22Rv1 (cell line): ENCODE measurements around the gene ZNF831.
A peak's percentile ranks its signal among the peaks of the same experiment; 100 is the strongest.

ENCODE experiments used
- ZFX ChIP-seq: fragments of 450-650 bp; IDR thresholded peaks from 2 replicates; pipeline ENCODE4 v1.6.1; 2017; ENCODE audit warnings: antibody characterized with exemption, borderline replicate concordance
- TF ChIP-seq, protein P1 (sequence below): fragments of 450-650 bp; IDR thresholded peaks from 2 replicates; pipeline ENCODE4 v1.5.1; 2017; ENCODE audit warnings: mild to moderate bottlenecking

DNA sequence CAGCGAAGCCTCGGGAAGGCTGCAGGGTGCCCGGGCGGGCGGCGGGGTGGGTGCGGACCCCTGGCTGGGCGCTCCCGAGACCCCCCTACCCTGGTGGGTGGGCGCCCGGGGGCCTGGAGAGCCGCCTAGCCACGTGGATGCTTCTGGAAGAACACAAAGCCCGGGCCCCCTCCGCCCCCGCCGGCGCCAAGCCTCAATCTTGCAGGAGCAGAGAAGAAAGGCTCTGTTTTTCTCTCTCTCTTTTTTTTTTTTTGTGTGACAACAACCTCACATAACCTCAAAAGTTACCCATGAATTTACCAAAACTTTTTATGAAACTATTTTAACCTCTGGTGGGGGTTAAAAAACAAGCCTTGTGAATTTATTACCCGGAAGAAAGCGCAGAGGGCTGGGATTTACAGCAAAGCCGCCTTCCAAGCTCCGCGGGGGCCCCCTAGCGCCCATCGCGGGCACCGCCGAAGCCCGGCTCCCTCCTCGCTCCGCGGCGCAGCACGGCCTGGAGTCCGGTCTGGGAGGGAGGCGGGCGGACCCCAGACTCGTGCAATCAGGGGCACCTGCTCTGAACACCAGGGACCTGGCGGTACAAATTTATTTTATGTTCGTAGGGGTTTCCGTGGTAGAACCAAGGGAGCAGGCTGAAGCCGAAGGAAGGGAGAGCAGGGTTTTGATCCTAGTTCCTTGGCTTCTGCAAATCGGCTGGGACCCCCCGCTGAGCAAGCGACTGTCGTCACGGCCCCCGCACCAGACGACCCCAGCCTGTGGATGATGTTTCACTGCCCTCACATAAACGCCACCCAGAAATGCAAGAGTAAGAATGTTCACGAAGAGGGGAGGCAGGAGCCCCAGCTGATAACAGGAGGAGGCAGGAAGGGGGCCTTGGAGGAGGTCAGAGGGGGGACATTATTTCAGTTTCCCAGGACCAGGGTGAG is 58.9 kb downstream of the ZNF831 start:
- TF ChIP-seq, protein P1, sequence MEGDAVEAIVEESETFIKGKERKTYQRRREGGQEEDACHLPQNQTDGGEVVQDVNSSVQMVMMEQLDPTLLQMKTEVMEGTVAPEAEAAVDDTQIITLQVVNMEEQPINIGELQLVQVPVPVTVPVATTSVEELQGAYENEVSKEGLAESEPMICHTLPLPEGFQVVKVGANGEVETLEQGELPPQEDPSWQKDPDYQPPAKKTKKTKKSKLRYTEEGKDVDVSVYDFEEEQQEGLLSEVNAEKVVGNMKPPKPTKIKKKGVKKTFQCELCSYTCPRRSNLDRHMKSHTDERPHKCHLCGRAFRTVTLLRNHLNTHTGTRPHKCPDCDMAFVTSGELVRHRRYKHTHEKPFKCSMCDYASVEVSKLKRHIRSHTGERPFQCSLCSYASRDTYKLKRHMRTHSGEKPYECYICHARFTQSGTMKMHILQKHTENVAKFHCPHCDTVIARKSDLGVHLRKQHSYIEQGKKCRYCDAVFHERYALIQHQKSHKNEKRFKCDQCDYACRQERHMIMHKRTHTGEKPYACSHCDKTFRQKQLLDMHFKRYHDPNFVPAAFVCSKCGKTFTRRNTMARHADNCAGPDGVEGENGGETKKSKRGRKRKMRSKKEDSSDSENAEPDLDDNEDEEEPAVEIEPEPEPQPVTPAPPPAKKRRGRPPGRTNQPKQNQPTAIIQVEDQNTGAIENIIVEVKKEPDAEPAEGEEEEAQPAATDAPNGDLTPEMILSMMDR = peak; percentile 97
- TF ChIP-seq ZFX = no peak
